ENCODE measurements around the gene ADH5.
"Not testable (repeated sequence)": the region's sequence is repeated elsewhere in the genome, so short reads cannot be mapped to it uniquely, and the experiment has no call there.

Gene ADH5

GRCh38 chr4:99084595-99084994, 4.0 kb downstream of the ADH5 start:
- DNase-seq (ENCODE audit: low read depth, low spot score) = no peak

- no peak for DNase-seq (ENCODE audit: low read depth, low spot score)
Measured at GRCh38 chr4:99082192-99082591, 6.4 kb downstream of the ADH5 start.

- not testable (repeated sequence) for DNase-seq (ENCODE audit: low read depth, low spot score)
Measured at GRCh38 chr4:99080869-99081268, 7.7 kb downstream of the ADH5 start.

GRCh38 chr4:99079625-99080295, 8.8 kb downstream of the ADH5 start:
- no peak for DNase-seq (ENCODE audit: low read depth, low spot score)

- no peak for DNase-seq (ENCODE audit: low read depth, low spot score)
Measured at GRCh38 chr4:99078931-99079624, 9.5 kb downstream of the ADH5 start.

- DNase-seq (ENCODE audit: low read depth, low spot score) = no peak
Measured at GRCh38 chr4:99078336-99078735, 10.3 kb downstream of the ADH5 start.

- DNase-seq (ENCODE audit: low read depth, low spot score) = no peak
Measured at GRCh38 chr4:99077177-99077576, 11.4 kb downstream of the ADH5 start.

- DNase-seq (ENCODE audit: low read depth, low spot score) = no peak
Measured at GRCh38 chr4:99076292-99076976, 12.2 kb downstream of the ADH5 start.

- DNase-seq (ENCODE audit: low read depth, low spot score) = no peak
Measured at GRCh38 chr4:99074816-99075215, 13.8 kb downstream of the ADH5 start.

- no peak for DNase-seq (ENCODE audit: low read depth, low spot score)
Measured at GRCh38 chr4:99071159-99071558, 17.4 kb downstream of the ADH5 start.

- DNase-seq (ENCODE audit: low read depth, low spot score) = no peak
Measured at GRCh38 chr4:99067617-99068016, 21.0 kb downstream of the ADH5 start.

- not testable (repeated sequence) for DNase-seq (ENCODE audit: low read depth, low spot score)
Measured at GRCh38 chr4:99065521-99065920, 23.1 kb downstream of the ADH5 start.

GRCh38 chr4:99062120-99062519, 26.5 kb downstream of the ADH5 start:
- no peak for DNase-seq (ENCODE audit: low read depth, low spot score)

GRCh38 chr4:99061048-99061700, 27.4 kb downstream of the ADH5 start:
- DNase-seq (ENCODE audit: low read depth, low spot score) = peak; percentile 5

- DNase-seq (ENCODE audit: low read depth, low spot score) = peak; percentile 3
Measured at GRCh38 chr4:99059550-99059949, 29.0 kb downstream of the ADH5 start.

GRCh38 chr4:99058228-99058627, 30.4 kb downstream of the ADH5 start:
- DNase-seq (ENCODE audit: low read depth, low spot score) = no peak

GRCh38 chr4:99054428-99054994, 34.1 kb downstream of the ADH5 start:
- no peak for DNase-seq (ENCODE audit: low read depth, low spot score)

- DNase-seq (ENCODE audit: low read depth, low spot score) = no peak
Measured at GRCh38 chr4:99052902-99053301, 35.7 kb downstream of the ADH5 start.

GRCh38 chr4:99047710-99048109, 40.9 kb downstream of the ADH5 start:
- DNase-seq (ENCODE audit: low read depth, low spot score) = no peak

GRCh38 chr4:99043346-99043745, 45.2 kb downstream of the ADH5 start:
- DNase-seq (ENCODE audit: low read depth, low spot score) = no peak

GRCh38 chr4:99038213-99038612, 50.4 kb downstream of the ADH5 start:
- DNase-seq (ENCODE audit: low read depth, low spot score) = no peak

- DNase-seq (ENCODE audit: low read depth, low spot score) = peak; percentile 70
Measured at GRCh38 chr4:99033956-99034355, 54.6 kb downstream of the ADH5 start.
